ENCODE data around the gene PTBP1.

Gene PTBP1

DNA sequence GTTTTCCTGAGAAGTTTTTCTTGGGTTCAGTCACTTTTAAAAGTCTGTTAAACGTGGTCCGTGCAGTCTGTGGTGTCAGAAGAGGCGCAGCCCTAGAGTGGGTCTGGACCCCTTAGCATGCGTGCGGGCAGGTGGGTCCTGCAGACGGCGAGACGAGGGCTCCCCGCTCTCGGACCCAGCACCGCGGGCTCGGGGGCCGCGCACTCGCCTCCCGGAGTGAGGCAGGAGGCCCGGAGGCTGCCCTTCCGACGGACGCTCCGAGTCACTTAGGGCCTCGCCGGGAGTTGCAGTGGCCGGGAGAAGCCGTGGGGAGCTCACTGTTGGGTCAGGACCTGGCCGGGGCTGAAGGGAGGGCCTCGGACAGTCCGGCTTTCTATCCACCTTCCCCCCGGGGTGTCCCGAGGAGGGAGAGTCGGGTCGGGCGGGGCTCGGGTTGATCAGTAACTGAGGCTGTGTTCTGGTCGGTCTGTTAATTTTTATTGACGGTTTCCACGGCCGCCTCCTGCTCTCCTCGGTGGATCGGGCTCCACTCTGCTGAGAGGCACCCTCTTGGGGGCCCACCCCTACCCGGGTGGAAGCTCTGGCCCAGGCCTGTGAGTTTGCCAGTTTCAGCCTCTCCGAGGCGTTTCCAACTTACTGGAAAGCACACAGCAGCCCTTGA is 1.3 kb downstream of the PTBP1 start:
- no peak for DNase-seq

DNA sequence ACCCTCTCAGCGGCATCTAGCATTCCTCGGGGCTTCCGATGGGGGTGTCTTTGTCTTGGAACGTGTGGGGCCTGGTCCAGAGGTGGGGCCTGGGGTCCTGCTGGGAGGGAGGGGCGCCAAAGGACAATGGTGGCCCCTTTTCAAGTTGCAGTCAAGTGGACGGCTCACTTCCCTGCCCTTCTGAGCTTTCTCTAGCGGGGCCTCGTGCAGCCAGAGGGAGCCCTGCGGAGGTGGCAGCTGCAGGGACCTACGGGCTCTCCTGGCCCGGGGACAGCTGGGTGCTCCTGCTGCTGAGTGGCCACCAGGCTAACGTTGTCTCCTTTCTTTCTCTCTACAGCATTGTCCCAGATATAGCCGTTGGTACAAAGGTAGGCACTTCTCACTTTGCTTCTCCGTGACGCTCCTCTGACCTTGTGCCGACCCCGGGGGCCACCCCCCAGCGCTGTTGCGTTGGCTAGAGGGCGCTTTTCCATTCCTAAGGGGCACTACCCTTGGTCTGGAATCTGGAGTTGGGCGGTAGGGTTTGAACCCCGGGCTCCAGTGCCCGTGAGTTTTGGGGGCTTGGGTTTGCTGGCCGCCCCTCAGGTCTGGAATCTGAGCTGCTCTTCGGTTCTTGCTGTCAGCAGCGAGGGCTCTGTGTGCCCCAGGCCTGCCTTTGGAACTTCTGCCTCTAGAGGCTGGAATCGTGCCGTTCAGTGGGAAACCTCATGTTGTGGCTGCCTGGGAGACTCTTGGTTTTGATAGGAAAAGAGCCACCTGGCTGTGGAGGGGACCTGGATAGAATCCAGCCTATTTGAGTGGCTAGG is 2.0 kb downstream of the PTBP1 start:
- DNase-seq, result peak; percentile 13

DNA sequence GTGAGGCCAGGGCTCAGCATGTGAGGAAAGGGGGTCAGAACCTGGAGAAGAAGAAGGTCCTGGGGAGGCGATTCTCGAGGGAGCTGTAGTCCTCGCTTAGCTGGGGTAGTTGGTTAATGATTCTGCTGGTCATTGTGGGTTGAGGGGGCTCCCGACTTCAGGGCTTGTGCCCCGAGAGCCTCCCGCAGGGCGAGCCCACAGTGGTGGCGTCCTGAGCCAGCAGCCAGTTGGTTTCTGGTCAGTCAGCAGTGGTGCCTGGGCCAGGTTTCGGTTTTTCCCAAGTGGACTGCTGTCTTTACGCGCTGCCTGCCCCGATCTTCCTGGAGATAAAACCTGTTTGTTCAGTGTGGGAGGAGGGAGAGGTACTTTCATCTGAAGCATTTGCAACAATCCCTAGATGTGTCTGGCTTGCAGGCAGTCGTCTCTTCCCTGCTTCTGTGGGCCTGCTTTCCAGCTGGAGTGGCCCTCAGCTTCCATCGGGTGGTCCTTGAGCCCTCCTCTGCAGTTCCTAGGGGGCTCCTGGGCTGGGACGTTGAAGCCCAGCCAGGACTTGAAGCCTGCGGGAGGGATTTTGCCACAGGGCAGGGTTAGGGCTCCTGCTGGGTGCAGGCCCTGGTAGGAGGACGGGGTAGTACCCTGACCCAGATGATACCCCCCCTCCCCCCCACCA is 3.2 kb downstream of the PTBP1 start:
- DNase-seq, result no peak

DNA sequence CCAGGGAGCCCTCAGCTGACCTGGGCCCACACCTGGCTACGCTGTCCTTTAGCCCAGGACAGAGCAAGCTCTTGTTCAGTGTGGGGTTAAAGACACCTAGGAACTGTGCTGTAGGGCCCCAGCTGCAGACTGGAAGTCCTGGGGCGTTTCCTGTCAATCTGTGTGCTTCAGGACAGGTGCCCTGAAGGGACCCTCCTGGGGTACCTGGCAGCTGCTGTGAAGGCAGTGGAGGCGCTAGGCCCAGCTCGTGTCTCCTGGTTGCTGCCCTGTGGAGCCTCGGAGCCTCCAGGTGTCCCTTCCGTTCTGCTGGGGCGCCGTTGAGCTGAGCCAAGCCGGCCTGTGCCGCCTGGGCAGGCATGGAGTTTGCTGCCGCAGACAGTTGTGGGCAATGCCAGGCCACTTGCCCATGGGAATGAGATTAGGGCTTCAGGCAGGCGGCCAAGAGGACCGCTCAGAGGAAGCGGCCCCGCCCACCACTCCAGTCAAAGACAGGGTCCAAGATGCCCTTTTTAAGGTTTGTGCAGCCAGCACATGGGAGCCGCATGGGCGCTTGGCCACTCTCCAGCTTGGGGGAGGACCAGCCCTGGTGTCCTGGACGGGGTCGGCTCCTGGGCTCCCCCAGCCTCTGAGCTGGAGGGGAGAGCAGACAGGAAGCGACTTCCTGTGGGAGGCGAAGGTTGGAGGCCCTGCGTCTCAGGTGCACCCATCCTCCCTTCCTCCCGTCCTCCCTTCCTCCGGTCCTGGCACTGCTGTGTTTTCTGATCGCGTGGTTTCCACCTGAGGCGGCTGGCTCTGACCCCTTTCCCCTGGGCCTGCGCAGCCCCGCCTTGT is 4.0 kb downstream of the PTBP1 start:
- DNase-seq, result no peak

DNA sequence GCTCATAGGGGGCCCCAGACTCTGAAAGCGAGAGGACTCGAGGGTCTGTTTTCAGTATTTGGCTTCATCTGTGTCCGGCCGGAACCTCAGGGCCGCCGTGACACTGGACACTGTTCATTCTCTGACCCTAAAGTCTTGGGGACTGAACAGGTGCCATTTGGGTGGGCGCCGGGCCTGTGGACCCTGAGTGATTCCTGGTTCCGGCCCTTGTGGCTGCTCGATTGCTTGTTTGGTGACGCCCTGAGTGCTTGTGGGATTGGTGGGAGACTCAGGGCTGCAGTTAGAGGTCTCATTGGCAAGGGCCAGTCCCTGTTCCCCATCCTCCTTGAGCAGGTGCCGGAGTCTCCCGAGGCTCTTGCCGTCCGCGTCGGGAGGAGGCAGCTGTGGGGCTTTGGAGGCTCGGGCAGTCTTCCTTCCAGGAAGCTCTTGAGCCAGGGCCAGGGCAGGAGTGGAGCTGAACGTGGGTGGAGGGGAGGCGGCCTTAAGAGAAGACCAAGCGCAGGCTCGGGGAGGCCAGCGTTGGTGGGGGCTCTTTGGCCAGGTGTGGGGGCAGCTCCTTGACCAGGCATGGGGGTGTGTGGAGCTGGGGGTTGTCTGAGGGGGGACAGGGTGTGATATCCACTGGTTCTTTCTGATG is 4.7 kb downstream of the PTBP1 start:
- no peak for DNase-seq

DNA sequence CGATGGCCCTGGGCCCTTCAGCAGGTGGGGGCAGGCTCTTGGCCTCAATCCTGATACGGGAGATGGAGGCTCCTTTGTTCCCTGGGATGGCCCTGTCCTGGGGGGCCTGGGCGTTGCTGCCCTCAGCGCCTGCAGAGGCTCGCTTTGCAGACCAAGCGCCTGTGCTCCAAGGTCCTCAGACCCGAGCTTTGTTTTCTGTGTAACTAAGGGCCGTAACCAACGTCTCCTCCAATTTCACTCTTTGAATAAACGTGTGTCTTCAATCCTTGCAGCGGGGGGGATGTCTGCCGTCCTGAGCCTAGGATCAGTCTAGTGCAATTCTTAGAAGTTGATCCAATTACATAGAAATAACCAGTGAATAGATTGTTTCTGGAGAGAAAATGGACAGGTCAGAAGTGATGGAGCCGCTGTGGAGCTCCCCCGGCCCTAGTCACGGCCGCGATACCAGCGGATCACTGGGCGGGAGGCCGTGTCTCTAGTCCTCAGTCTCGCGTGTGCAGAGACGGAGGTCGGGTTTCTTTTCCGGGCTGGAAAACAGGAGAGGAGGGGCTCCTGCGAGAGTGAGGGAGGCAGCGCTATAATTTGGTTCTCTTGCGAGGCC is 5.3 kb downstream of the PTBP1 start:
- DNase-seq, result no peak

DNA sequence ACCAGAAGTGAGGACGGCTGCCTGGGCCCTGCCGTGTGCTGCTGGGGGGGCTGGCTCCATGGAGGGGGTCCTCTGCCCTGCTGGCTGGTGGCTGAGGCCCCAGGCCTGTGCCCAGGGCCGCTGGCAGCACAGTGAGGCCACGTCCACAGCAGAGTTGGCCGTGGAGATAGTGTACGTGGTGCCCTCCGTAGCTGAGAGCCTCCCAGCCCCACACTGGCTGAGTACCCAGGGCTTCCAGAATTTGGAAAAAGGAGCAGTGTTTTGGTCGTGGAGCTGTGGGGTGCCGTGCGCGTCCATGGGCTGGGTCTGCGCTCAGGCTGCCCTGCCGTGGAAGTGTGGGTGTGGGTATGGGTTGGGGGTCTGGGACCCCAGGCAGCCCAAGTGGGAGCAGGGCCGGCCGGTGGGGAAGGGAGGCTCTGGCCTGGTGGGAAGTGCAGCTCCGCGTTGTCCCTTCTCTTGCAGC is 5.9 kb downstream of the PTBP1 start:
- no peak for DNase-seq

DNA sequence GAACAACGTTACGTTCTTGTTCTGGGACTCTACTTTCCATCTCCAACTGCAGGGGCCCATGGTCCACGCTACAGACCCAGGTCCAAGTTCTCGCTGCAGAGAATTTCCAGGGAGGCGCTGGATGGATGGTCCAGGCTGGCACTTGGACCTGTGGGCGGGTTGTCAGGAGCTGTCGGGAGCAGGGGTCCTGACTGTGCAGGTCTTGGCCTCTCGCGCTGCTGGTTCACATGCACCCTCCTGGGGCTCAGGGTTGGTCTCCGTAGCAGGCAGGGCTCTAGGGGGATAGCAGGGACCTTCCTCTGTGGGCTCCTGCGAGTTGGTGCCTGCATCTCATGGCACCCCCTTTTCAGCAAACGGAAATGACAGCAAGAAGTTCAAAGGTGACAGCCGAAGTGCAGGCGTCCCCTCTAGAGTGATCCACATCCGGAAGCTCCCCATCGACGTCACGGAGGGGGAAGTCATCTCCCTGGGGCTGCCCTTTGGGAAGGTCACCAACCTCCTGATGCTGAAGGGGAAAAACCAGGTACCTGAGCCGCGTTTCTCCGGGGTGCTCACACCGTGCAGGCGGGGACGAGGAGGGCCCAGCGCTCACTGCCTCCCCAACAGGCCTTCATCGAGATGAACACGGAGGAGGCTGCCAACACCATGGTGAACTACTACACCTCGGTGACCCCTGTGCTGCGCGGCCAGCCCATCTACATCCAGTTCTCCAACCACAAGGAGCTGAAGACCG is 6.6 kb downstream of the PTBP1 start:
- no peak for DNase-seq

DNA sequence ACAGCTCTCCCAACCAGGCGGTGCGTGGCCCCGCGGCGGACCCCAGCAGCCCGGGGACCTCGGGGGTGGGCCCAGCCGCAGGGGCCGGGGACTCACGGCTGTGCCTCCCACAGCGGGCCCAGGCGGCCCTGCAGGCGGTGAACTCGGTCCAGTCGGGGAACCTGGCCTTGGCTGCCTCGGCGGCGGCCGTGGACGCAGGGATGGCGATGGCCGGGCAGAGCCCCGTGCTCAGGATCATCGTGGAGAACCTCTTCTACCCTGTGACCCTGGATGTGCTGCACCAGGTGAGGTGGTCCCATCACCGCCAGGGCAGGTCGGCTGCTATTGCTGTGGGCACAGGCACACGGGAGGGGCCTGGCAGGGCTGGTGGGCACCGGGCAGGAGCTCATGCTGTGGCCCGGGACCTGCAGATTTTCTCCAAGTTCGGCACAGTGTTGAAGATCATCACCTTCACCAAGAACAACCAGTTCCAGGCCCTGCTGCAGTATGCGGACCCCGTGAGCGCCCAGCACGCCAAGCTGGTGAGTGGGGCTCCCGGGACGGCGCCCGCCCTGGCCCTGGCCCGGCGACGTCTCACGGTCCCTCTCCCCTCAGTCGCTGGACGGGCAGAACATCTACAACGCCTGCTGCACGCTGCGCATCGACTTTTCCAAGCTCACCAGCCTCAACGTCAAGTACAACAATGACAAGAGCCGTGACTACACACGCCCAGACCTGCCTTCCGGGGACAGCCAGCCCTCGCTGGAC is 7.3 kb downstream of the PTBP1 start:
- no peak for DNase-seq

DNA sequence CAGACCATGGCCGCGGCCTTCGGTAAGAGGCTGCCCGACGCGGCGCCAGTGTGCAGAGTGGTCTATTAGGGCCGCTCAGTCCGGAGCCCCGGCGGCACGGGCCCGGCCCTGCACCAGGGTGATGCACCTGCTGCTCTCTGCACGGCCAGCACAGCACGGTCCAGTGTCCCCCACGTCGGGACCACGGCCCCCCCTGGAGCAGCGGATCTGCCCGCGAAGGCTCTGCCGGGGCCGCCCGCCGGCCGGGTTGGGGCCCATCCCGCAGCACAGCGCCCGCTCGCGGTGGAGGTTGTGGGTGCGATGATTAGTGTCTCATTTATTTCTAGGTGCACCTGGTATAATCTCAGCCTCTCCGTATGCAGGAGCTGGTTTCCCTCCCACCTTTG is 7.9 kb downstream of the PTBP1 start:
- DNase-seq, result no peak

DNA sequence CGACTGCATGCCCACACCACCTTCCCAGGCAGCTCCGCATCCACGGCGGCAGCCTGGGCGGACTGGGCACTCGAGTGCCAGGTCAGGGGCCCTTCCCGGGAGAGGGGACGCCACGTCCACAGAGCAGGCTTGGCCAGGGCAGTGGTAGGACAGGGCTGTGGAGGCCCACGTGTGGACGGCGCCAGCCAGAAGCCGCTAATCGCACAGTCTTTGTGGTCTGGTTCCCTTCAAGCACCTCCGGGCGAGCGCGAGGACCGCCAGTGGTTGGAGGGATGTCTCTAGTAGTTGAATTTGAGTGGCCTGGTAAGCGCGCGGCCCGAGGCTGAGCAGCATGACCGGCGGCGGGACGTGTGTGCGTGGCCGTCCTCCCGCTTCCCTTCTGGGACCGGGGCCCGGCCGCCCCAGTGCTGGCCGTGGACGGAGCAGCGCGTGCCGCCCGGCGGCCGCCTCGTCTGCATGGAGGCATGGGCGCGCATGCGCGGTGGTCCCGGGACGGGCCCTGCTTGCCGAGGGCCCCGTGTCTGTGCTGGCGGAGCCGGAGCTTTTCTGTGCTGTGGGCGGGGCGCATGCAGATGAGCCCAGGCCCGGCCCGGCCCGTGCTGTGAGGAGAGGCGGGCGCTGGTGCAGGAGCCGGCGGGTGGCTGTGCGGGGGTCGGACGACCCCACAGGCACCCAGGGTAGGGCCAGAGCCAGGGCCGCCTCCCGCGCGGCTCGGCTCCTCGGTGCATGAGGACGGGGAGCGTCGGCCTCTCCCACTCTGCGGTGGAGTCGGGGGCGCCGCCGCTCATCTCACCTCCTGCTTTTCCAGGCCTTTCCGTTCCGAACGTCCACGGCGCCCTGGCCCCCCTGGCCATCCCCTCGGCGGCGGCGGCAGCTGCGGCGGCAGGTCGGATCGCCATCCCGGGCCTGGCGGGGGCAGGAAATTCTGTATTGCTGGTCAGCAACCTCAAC is 8.6 kb downstream of the PTBP1 start:
- no peak for DNase-seq

DNA sequence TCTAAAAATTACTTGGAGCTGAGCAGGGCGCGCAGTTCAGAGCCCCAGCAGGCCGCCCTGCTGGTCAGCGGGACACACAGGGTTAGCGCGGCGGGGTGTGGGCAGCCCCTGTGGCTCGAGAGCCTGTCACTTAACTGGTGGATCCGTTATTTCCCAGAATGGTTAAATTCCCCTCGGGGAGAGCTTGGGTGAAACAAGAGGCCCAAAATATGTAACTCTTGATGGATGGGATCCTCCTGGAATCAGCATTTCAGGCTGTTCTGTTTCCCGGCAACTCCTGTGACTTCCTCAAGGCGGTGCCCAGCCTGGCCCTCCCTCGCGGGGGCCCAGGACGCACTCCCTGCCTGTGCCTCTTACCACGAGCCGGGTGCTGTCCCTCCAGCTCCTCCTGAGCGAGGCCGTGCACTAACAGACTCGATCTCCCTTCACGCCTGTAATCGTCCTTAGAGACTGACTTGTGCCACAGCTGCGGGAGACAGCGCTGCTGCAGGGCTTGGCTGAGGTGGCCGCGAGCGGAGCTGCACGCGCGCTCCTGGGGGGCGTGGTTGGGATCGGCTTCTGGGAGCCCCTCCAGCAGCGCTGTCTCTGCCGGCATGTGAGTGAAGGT is 9.7 kb downstream of the PTBP1 start:
- DNase-seq, result no peak

DNA sequence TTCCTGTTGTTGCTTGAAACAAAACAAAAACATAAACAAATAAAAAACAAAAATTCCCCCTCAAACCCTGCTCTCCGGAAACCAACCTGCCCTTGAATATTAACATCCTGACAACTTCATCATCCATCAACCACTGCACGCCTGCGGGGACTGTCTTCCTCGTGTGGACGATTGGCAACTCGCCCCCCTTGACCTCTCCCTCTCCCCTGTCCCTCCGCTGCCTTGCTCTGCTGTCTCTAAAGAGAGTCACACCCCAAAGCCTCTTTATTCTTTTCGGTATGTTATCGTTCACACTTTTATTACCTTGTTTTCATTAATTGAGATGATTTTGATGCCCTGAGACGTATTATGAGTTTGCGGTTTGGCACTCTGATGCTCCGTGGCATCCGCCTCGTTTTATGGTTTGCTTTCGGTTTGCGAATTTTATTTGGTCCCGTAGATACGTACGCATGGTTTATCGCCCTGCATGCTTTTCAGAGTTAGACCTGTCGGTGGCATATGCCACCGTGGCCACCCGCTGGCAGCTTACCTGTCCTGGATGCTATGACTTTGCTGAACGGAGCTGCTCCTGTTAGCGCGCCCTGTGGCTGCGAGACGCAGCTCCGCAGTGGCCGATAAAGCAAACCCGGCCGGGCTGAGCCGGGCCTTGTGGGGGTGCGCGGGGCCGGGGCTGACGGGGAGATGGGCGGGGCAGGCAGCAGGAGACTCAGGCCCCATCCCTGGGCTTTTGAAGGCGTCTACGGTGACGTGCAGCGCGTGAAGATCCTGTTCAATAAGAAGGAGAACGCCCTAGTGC is 10.6 kb downstream of the PTBP1 start:
- DNase-seq, result no peak

DNA sequence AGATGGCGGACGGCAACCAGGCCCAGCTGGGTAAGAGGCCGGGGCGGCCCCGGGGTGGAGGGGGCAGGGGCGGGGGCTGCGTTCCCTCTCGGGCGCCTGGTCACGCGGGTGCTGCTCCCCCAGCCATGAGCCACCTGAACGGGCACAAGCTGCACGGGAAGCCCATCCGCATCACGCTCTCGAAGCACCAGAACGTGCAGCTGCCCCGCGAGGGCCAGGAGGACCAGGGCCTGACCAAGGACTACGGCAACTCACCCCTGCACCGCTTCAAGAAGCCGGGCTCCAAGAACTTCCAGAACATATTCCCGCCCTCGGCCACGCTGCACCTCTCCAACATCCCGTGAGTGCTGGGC is 11.1 kb downstream of the PTBP1 start:
- DNase-seq, result no peak

DNA sequence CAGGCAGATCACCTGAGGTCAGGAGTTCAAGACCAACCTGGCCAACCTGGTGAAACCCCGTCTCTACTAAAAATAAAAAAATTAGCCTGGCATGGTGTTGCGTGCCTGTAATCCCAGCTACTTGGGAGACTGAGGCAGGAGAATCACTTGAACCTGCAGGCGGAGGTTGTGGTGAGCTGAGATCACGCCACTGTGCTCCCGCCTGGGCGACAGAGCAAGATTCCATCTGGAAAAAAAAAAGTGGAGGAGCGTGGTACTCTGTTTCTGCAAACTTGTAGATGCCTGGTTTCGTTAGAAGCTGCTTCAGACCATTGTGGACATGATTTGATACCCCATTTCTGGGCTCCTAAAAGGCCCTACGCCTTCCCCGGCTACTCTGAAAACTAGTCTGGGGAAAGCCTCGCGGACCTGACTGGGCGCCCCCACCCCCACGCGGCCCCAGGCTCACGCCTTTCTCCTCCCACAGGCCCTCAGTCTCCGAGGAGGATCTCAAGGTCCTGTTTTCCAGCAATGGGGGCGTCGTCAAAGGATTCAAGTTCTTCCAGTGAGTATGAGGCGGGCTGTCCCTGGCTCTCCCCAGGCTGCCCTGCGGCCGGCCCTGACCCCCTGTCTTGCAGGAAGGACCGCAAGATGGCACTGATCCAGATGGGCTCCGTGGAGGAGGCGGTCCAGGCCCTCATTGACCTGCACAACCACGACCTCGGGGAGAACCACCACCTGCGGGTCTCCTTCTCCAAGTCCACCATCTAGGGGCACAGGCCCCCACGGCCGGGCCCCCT is 13.0 kb downstream of the PTBP1 start:
- DNase-seq, result no peak

DNA sequence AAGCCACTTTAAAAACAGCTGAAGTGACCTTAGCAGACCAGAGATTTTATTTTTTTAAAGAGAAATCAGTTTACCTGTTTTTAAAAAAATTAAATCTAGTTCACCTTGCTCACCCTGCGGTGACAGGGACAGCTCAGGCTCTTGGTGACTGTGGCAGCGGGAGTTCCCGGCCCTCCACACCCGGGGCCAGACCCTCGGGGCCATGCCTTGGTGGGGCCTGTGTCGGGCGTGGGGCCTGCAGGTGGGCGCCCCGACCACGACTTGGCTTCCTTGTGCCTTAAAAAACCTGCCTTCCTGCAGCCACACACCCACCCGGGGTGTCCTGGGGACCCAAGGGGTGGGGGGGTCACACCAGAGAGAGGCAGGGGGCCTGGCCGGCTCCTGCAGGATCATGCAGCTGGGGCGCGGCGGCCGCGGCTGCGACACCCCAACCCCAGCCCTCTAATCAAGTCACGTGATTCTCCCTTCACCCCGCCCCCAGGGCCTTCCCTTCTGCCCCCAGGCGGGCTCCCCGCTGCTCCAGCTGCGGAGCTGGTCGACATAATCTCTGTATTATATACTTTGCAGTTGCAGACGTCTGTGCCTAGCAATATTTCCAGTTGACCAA is 13.7 kb downstream of the PTBP1 start:
- DNase-seq, result no peak

DNA sequence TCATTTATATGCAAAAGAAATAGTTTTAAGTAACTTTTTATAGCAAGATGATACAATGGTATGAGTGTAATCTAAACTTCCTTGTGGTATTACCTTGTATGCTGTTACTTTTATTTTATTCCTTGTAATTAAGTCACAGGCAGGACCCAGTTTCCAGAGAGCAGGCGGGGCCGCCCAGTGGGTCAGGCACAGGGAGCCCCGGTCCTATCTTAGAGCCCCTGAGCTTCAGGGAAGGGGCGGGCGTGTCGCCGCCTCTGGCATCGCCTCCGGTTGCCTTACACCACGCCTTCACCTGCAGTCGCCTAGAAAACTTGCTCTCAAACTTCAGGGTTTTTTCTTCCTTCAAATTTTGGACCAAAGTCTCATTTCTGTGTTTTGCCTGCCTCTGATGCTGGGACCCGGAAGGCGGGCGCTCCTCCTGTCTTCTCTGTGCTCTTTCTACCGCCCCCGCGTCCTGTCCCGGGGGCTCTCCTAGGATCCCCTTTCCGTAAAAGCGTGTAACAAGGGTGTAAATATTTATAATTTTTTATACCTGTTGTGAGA is 14.3 kb downstream of the PTBP1 start:
- DNase-seq, result no peak
